Astrocyte (in vitro differentiated cells and primary cell): ENCODE results near the gene ANK3. TPM values are rescaled to one million over a fixed set of nuclear protein-coding genes. Genes with fewer than 3 reads are reported as not detected.

Experiments used
- DNase-seq: peaks from one replicate; pipeline ENCODE4 v3.0.0-alpha.2; 2010; ENCODE audit warnings: low read depth
- FAIRE-seq: peaks from 2 replicates; lab custom pipeline; 2011; peaks lifted over from hg19 to GRCh38; lab: Jason Lieb, UNC
- H2AFZ ChIP-seq: 2 replicates; pipeline ENCODE4 v1.6.0; 2012; ENCODE audit warnings: low read depth, low read length, inconsistent platforms
- H3K27ac ChIP-seq: 2 replicates; pipeline ENCODE4 v1.5.1; 2011; ENCODE audit warnings: low read depth, low read length, inconsistent platforms
- H3K27me3 ChIP-seq: 2 replicates; pipeline ENCODE4 v1.6.0; 2011; ENCODE audit warnings: low read length, inconsistent platforms; ENCODE audit not compliant: insufficient read depth
- H3K36me3 ChIP-seq: 2 replicates; pipeline ENCODE4 v1.5.1; 2011; ENCODE audit warnings: low read length, inconsistent platforms; ENCODE audit not compliant: insufficient read depth
- H3K4me1 ChIP-seq: 2 replicates; pipeline ENCODE4 v1.5.1; 2011; ENCODE audit warnings: low read length, inconsistent platforms; ENCODE audit not compliant: insufficient read depth
- H3K4me2 ChIP-seq: 2 replicates; pipeline ENCODE4 v1.6.0; 2012; ENCODE audit warnings: low read length, inconsistent platforms
- H3K4me3 ChIP-seq: 2 replicates; pipeline ENCODE4 v1.5.1; 2011; ENCODE audit warnings: low read depth, mild to moderate bottlenecking, low read length, inconsistent platforms; ENCODE audit not compliant: insufficient read depth
- H3K79me2 ChIP-seq: 2 replicates; pipeline ENCODE4 v1.6.0; 2012; ENCODE audit warnings: mild to moderate bottlenecking, low read length, inconsistent platforms; ENCODE audit not compliant: insufficient read depth
- H3K9ac ChIP-seq: 2 replicates; pipeline ENCODE4 v1.6.0; 2012; ENCODE audit warnings: mild to moderate bottlenecking, low read length, inconsistent platforms
- H3K9me3 ChIP-seq: 2 replicates; pipeline ENCODE4 v1.5.1; 2012; ENCODE audit warnings: low read depth, mild to moderate bottlenecking, low read length, inconsistent platforms; ENCODE audit not compliant: insufficient read depth
- H4K20me1 ChIP-seq: 2 replicates; pipeline ENCODE4 v1.6.0; 2012; ENCODE audit warnings: low read length, inconsistent platforms; ENCODE audit not compliant: insufficient read depth
- H3K27ac Mint-ChIP-seq: one replicate; pipeline ENCODE4 v1.8.0; 2021; ENCODE audit warnings: mild to moderate bottlenecking, mixed read lengths; ENCODE audit not compliant: unreplicated experiment
- H3K27me3 Mint-ChIP-seq: one replicate; pipeline ENCODE4 v1.8.0; 2021; ENCODE audit warnings: low read depth, mixed read lengths; ENCODE audit not compliant: unreplicated experiment
- H3K36me3 Mint-ChIP-seq: one replicate; pipeline ENCODE4 v1.8.0; 2021; ENCODE audit warnings: low read depth, mixed read lengths; ENCODE audit not compliant: unreplicated experiment
- H3K4me1 Mint-ChIP-seq: one replicate; pipeline ENCODE4 v1.8.0; 2021; ENCODE audit warnings: low read depth, mixed read lengths; ENCODE audit not compliant: unreplicated experiment
- H3K4me3 Mint-ChIP-seq: one replicate; pipeline ENCODE4 v1.8.0; 2021; ENCODE audit warnings: mild to moderate bottlenecking, moderate library complexity, mixed read lengths; ENCODE audit not compliant: unreplicated experiment
- H3K9me3 Mint-ChIP-seq: one replicate; pipeline ENCODE4 v1.8.0; 2021; ENCODE audit warnings: mild to moderate bottlenecking, mixed read lengths; ENCODE audit not compliant: unreplicated experiment
- CTCF ChIP-seq: IDR thresholded peaks from 2 replicates; pipeline ENCODE4 v1.5.1; 2011; ENCODE audit warnings: low read depth, mild to moderate bottlenecking, inconsistent platforms, low read length, moderate library complexity; ENCODE audit not compliant: insufficient read depth
- EZH2 ChIP-seq: IDR thresholded peaks from 2 replicates; pipeline ENCODE4 v1.6.1; 2012; ENCODE audit warnings: mild to moderate bottlenecking, low read length, inconsistent platforms; ENCODE audit not compliant: insufficient read depth
- total RNA-seq: library from RNA; stranded (reverse); gene quantifications from 2 replicates; pipeline ENCODE4 v1.2.1, GENCODE V29; 2021

Gene ANK3
- total RNA-seq, 1 donor from 2014 or later = 21.1 TPM

- Mint-ChIP-seq H3K36me3 (no peaks in the 10 kb centered on the region), H3K4me1 (peaks cover 11% of the 10 kb centered on the region), H3K4me3 (no peak overlapping the region), H3K27me3 (no peaks in the 10 kb centered on the region), H3K9me3 (no peaks in the 10 kb centered on the region), H3K27ac (no peak overlapping the region)
- Histone ChIP-seq H3K79me2 (no peaks in the 10 kb centered on the region), H3K9me3 (no peaks in the 10 kb centered on the region), H3K27me3 (no peaks in the 10 kb centered on the region), H2AFZ (no peak overlapping the region), H3K36me3 (no peaks in the 10 kb centered on the region), H3K4me3 (no peak overlapping the region), H3K4me1 (peaks cover 2% of the 10 kb centered on the region), H3K27ac (no peak overlapping the region), H4K20me1 (no peaks in the 10 kb centered on the region), H3K4me2 (no peak overlapping the region), H3K9ac (no peak overlapping the region)
- TF ChIP-seq EZH2 = no peak
- no peak for TF ChIP-seq CTCF
- DNase-seq (no peak), FAIRE-seq (no peak)
These were observed 346.8 kb downstream of the ANK3 start for GRCh38 chr10:60042914-60043313.

GRCh38 chr10:60042262-60042661, 347.4 kb downstream of the ANK3 start:
- Histone ChIP-seq H3K9ac (no peak overlapping the region), H4K20me1 (no peaks in the 10 kb centered on the region), H3K79me2 (no peaks in the 10 kb centered on the region), H3K27me3 (no peaks in the 10 kb centered on the region), H3K4me3 (no peak overlapping the region), H2AFZ (no peak overlapping the region), H3K4me2 (no peak overlapping the region), H3K36me3 (no peaks in the 10 kb centered on the region), H3K4me1 (no peaks in the 10 kb centered on the region), H3K27ac (no peak overlapping the region), H3K9me3 (no peaks in the 10 kb centered on the region)
- no peak for TF ChIP-seq EZH2
- no peak for TF ChIP-seq CTCF
- FAIRE-seq = no peak
- no peaks in the 10 kb centered on the region for H3K27me3 Mint-ChIP-seq
- no peak overlapping the region for H3K4me3 Mint-ChIP-seq
- H3K27ac Mint-ChIP-seq = no peak overlapping the region
- H3K36me3 Mint-ChIP-seq = no peaks in the 10 kb centered on the region
- DNase-seq = no peak
- peaks cover 11% of the 10 kb centered on the region for H3K4me1 Mint-ChIP-seq
- H3K9me3 Mint-ChIP-seq = no peaks in the 10 kb centered on the region

GRCh38 chr10:60041489-60042133, 348.1 kb downstream of the ANK3 start:
- no peak overlapping the region for H3K4me2 ChIP-seq
- H3K27ac Mint-ChIP-seq = no peak overlapping the region
- H4K20me1 ChIP-seq = no peaks in the 10 kb centered on the region

More at GRCh38 chr10:60041489-60042133, 348.1 kb downstream of the ANK3 start:
- H3K9ac ChIP-seq = no peak overlapping the region
- H3K9me3 ChIP-seq = no peaks in the 10 kb centered on the region
- peaks cover 11% of the 10 kb centered on the region for H3K4me1 Mint-ChIP-seq
- no peaks in the 10 kb centered on the region for H3K36me3 ChIP-seq
- no peak overlapping the region for H2AFZ ChIP-seq
- H3K27ac ChIP-seq = no peak overlapping the region
- H3K4me3 Mint-ChIP-seq = no peak overlapping the region
- no peak for TF ChIP-seq CTCF
- no peak for TF ChIP-seq EZH2
- DNase-seq = no peak
- H3K27me3 ChIP-seq = no peaks in the 10 kb centered on the region
- FAIRE-seq = peak; percentile 43
- no peaks in the 10 kb centered on the region for H3K36me3 Mint-ChIP-seq
- no peak overlapping the region for H3K4me3 ChIP-seq
- no peaks in the 10 kb centered on the region for H3K79me2 ChIP-seq
- no peaks in the 10 kb centered on the region for H3K4me1 ChIP-seq
- no peaks in the 10 kb centered on the region for H3K27me3 Mint-ChIP-seq
- H3K9me3 Mint-ChIP-seq = no peaks in the 10 kb centered on the region
